Measurements from ENCODE around the gene ACTMAP. TPM values are rescaled to one million over a fixed set of nuclear protein-coding genes. Genes with fewer than 3 reads are reported as not detected.
A peak's percentile ranks its signal among the peaks of the same experiment; 100 is the strongest.

Gene ACTMAP
- total RNA-seq, 1 experiment from 2014 or later, result 16.8 TPM

DNA sequence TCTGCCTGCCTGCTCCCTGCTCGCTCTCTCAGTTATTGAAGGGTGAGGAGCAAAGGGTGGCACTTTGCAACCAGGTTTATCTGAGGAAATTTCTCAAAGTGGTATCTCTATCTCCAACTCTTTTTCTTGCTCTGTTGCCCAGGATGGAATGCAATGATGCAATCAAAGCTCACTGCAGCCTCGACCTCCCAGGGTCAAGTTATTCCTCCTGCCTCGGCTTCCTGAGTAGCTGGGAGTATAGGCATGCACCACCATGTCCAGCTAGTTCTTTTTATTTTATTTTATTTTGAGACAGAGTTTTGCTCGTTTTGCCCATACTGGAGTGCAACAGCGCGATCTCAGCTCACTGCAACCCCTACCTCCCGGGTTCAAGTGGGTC is 4.9 kb downstream of the ACTMAP start:
- Histone ChIP-seq H3K27ac (ENCODE audit: low read depth, low read length) (no peak overlapping the region), H3K27me3 (ENCODE audit: insufficient read depth, low read length) (no peaks in the 10 kb centered on the region), H3K9ac (ENCODE audit: low read length) (no peak overlapping the region), H3K4me2 (ENCODE audit: low read length) (no peak overlapping the region), H3K36me3 (ENCODE audit: control insufficient read depth in 1 of 2, insufficient read depth in 2 of 2, low read length in 2 of 2) (no peaks in the 10 kb centered on the region), H3K4me3 (replicated peaks in 1 of 2; ENCODE audit: low read depth in 1 of 2, low read length in 2 of 2) (no peak overlapping the region), H3K79me2 (ENCODE audit: insufficient read depth, low read length) (no peaks in the 10 kb centered on the region; the same call in 1 of the 2 replicates), H3K9me2 (ENCODE audit: insufficient read depth) (no peaks in the 10 kb centered on the region), H2AFZ (ENCODE audit: low read depth, low read length, poor library complexity, severe bottlenecking) (no peak overlapping the region), H4K20me1 (ENCODE audit: insufficient read depth) (no peaks in the 10 kb centered on the region), H3K4me1 (ENCODE audit: control insufficient read depth in 1 of 2, insufficient read depth in 2 of 2, low read length in 2 of 2) (peaks cover 20 to 24% of the 10 kb centered on the region in 2 experiments; a peak in 3 of 4 replicates), H3K9me3 (ENCODE audit: control insufficient read depth in 1 of 2, insufficient read depth in 1 of 2, low read depth in 1 of 2, low read length in 2 of 2) (no peaks in the 10 kb centered on the region)
- ChIA-PET CTCF (interaction anchor here (0.9 to 1.6 kb wide), 4 partner anchors 53 to 399 kb away, joined by 3 to 4 read pairs (median 3); partner anchors contain the start of gene EGLN2), POLR2A (no interaction called here), RAD21 (ENCODE audit: low non-redundant PET in 1 of 2, low total read pairs in 2 of 2, uncharacterized antibody in 2 of 2, unreplicated experiment in 2 of 2) (no interaction called here)
- ATAC-seq (no peak), DNase-seq (ENCODE audit: low read depth, low spot score) (no peak)
- no TSS peak for BruUV-seq (replicated peaks)
- intact Hi-C loops (cut with micrococcal nuclease), result no loop called here
- TF ChIP-seq, protein P1, sequence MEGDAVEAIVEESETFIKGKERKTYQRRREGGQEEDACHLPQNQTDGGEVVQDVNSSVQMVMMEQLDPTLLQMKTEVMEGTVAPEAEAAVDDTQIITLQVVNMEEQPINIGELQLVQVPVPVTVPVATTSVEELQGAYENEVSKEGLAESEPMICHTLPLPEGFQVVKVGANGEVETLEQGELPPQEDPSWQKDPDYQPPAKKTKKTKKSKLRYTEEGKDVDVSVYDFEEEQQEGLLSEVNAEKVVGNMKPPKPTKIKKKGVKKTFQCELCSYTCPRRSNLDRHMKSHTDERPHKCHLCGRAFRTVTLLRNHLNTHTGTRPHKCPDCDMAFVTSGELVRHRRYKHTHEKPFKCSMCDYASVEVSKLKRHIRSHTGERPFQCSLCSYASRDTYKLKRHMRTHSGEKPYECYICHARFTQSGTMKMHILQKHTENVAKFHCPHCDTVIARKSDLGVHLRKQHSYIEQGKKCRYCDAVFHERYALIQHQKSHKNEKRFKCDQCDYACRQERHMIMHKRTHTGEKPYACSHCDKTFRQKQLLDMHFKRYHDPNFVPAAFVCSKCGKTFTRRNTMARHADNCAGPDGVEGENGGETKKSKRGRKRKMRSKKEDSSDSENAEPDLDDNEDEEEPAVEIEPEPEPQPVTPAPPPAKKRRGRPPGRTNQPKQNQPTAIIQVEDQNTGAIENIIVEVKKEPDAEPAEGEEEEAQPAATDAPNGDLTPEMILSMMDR (IDR thresholded peaks at IDR 0.05 in 2 of 3, conservative IDR thresholded peaks at IDR 0.05 in 1 of 3; ENCODE audit: borderline replicate concordance in 1 of 3, insufficient read depth in 1 of 3, low read depth in 2 of 3, low read length in 2 of 3), result no peak
- TF ChIP-seq EZH2phosphoT487 (IDR thresholded peaks at IDR 0.05; ENCODE audit: borderline replicate concordance) (no peak), RAD21 (IDR thresholded peaks at IDR 0.05; ENCODE audit: low read depth) (no peak), CEBPB (IDR thresholded peaks at IDR 0.05; ENCODE audit: low read depth) (no peak), FOSL1 (IDR thresholded peaks at IDR 0.05; ENCODE audit: low read depth) (no peak)

DNA sequence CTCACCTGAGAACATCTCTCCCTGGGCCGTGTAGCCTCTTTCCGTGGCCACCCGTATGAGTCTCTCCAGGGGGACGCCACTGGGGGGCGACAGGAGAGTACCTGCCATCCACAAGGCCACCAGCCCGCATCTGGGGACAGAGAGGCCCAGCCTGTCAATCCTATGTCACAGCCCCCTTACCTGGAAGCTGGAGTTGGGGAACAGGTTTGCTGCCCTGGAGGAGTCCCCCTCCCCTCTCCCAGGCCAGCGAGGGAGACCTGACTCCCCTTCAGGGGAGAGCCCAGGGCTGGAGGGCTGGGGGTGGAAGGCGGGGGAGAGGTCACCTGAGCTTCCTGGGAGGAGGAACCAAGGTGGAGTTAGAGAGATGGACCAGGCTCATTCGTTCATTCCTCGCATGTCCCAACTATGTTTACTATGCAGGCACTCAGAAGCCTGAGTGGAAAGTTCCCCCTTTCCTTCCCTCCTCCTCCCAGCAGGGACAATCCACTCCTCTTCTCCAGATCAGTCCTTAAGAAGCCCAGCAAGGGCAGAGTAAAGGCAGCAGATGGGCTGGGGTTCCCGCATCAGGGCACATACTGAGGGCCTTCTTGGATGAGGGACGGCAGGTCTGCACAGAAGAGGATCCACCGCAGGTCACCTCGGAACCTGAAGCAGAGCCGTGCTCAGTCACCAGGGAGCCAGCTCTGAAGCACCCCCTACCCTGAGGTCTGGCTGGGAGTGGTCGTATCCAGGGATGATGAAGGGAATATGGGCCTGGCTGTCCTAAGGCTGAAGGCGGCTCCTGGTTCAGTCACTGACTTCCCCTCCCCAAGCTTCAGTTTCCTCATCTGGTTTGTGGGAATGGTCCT is 5.5 kb downstream of the ACTMAP start:
- no TSS peak for BruUV-seq (replicated peaks)
- ATAC-seq (peak; percentile 60), DNase-seq (ENCODE audit: low read depth, low spot score) (no peak)
- Histone ChIP-seq H4K20me1 (ENCODE audit: insufficient read depth) (no peaks in the 10 kb centered on the region), H3K36me3 (ENCODE audit: control insufficient read depth in 1 of 2, insufficient read depth in 2 of 2, low read length in 2 of 2) (no peaks in the 10 kb centered on the region), H3K4me1 (ENCODE audit: control insufficient read depth in 1 of 2, insufficient read depth in 2 of 2, low read length in 2 of 2) (peaks cover 20% of the 10 kb centered on the region in 2 experiments; a peak in 3 of 4 replicates), H3K9ac (ENCODE audit: low read length) (no peak overlapping the region), H2AFZ (ENCODE audit: low read depth, low read length, poor library complexity, severe bottlenecking) (no peak overlapping the region), H3K9me3 (ENCODE audit: control insufficient read depth in 1 of 2, insufficient read depth in 1 of 2, low read depth in 1 of 2, low read length in 2 of 2) (no peaks in the 10 kb centered on the region), H3K79me2 (ENCODE audit: insufficient read depth, low read length) (no peaks in the 10 kb centered on the region; the same call in 1 of the 2 replicates), H3K27me3 (ENCODE audit: insufficient read depth, low read length) (no peaks in the 10 kb centered on the region), H3K9me2 (ENCODE audit: insufficient read depth) (no peaks in the 10 kb centered on the region), H3K27ac (ENCODE audit: low read depth, low read length) (no peak overlapping the region), H3K4me2 (ENCODE audit: low read length) (no peak overlapping the region), H3K4me3 (replicated peaks in 1 of 2; ENCODE audit: low read depth in 1 of 2, low read length in 2 of 2) (no peak overlapping the region)
- intact Hi-C loops (cut with micrococcal nuclease), result no loop called here
- ChIA-PET CTCF (interaction anchor here (0.9 to 1.6 kb wide), 6 partner anchors 12 to 400 kb away, joined by 3 to 4 read pairs (median 3); partner anchors contain the start of genes EGLN2 and RAB4B), POLR2A (no interaction called here), RAD21 (ENCODE audit: low non-redundant PET in 1 of 2, low total read pairs in 2 of 2, uncharacterized antibody in 2 of 2, unreplicated experiment in 2 of 2) (no interaction called here)
- no peak for TF ChIP-seq SRF (IDR thresholded peaks at IDR 0.05; ENCODE audit: low read depth)
- TF ChIP-seq, protein P1 (IDR thresholded peaks at IDR 0.05 in 2 of 3, conservative IDR thresholded peaks at IDR 0.05 in 1 of 3; ENCODE audit: borderline replicate concordance in 1 of 3, insufficient read depth in 1 of 3, low read depth in 2 of 3, low read length in 2 of 3), result peak in 2 of 3 experiments; percentile 30 to 33; a peak in 2 of 6 replicates
